H1 (cell line): ENCODE measurements around the gene HECTD4. TPM values are rescaled to one million over a fixed set of nuclear protein-coding genes. Genes with fewer than 3 reads are reported as not detected.

Source experiments
- CTCF ChIA-PET: fragments of 300-600 bp; sonication (Branson Sonifier 250); formaldehyde crosslinking; loops from one replicate; lab custom pipeline; 2021; ENCODE audit not compliant: partially characterized antibody; lab: Charles Lee
- POLR2A ChIA-PET: fragments of 300-600 bp; sonication (Branson Sonifier 250); formaldehyde crosslinking; loops from one replicate; lab custom pipeline; 2021; ENCODE audit warnings: inconsistent platforms; ENCODE audit not compliant: partially characterized antibody; lab: Charles Lee
- DNase-seq, 2 experiments: peaks; one replicate each; pipeline versions ENCODE4 v3.0.0 to v3.0.0-alpha.2; 2010 to 2022; ENCODE audit warnings: low spot score in 2 of 2, low read depth in 1 of 2, mixed read lengths in 1 of 2
- FAIRE-seq: peaks from 2 replicates; lab custom pipeline; 2011; peaks lifted over from hg19 to GRCh38; lab: Jason Lieb, UNC
- H2AFZ ChIP-seq: 2 replicates; pipeline ENCODE4 v1.8.1; 2012; ENCODE audit warnings: low read length, inconsistent platforms
- H2AK5ac ChIP-seq: 2 replicates; pipeline ENCODE4 v1.6.1; 2013; ENCODE audit warnings: low read depth, low read length
- H2BK120ac ChIP-seq: replicated peaks from 2 replicates; pipeline ENCODE3; 2013; ENCODE audit warnings: low read depth, low read length, inconsistent platforms
- H2BK12ac ChIP-seq: 2 replicates; pipeline ENCODE4 v1.6.1; 2013; ENCODE audit warnings: low read depth, low read length
- H2BK15ac ChIP-seq: 2 replicates; pipeline ENCODE4 v1.6.1; 2013; ENCODE audit warnings: low read length
- H2BK20ac ChIP-seq: 2 replicates; pipeline ENCODE4 v1.6.1; 2013; ENCODE audit warnings: low read length
- H2BK5ac ChIP-seq: 2 replicates; pipeline ENCODE4 v1.6.1; 2013; ENCODE audit warnings: low read depth, low read length
- H3K14ac ChIP-seq: 2 replicates; pipeline ENCODE4 v1.6.1; 2013; ENCODE audit warnings: inconsistent platforms; ENCODE audit not compliant: insufficient read length
- H3K18ac ChIP-seq: 2 replicates; pipeline ENCODE4 v1.6.1; 2013; ENCODE audit warnings: low read length; ENCODE audit errors: extremely low read depth
- H3K23ac ChIP-seq: 2 replicates; pipeline ENCODE4 v1.6.1; 2013; ENCODE audit warnings: inconsistent platforms; ENCODE audit not compliant: insufficient read length
- H3K23me2 ChIP-seq: 2 replicates; pipeline ENCODE4 v1.6.1; 2013; ENCODE audit warnings: low read depth, low read length
- H3K27ac ChIP-seq: 2 replicates; pipeline ENCODE4 v1.6.1; 2011; ENCODE audit warnings: low read depth, low read length, inconsistent platforms
- H3K27me3 ChIP-seq, 4 experiments: replicated peaks in 1 of 4; 1 replicate in 1 of 4; 2 replicates in 3 of 4; pipeline versions ENCODE4 v1.6.1 to v1.8.1; 2011 to 2013; ENCODE audit warnings: low read length in 3 of 4, mild to moderate bottlenecking in 3 of 4, inconsistent platforms in 2 of 4, mixed read lengths in 2 of 4, moderate library complexity in 1 of 4; ENCODE audit not compliant: control insufficient read depth in 3 of 4, insufficient read depth in 3 of 4; ENCODE audit errors: extremely low read depth in 1 of 4
- H3K36me3 ChIP-seq, 4 experiments: 2 replicates each; pipeline versions ENCODE4 v1.6.1 to v1.8.1; 2011 to 2013; ENCODE audit warnings: mild to moderate bottlenecking in 4 of 4, low read length in 3 of 4, moderate library complexity in 2 of 4, control low read depth in 1 of 4, inconsistent platforms in 1 of 4; ENCODE audit not compliant: insufficient read depth in 4 of 4, control insufficient read depth in 2 of 4
- H3K4ac ChIP-seq: replicated peaks from 2 replicates; pipeline ENCODE3; 2013; ENCODE audit warnings: low read length, low read depth, mixed read lengths, inconsistent platforms; ENCODE audit not compliant: insufficient read length
- H3K4me1 ChIP-seq, 4 experiments: replicated peaks in 1 of 4; 1 replicate in 1 of 4; 2 replicates in 3 of 4; pipeline versions ENCODE4 v1.6.1 to v1.8.1; 2011 to 2013; ENCODE audit warnings: low read length in 3 of 4, inconsistent platforms in 2 of 4, mixed read lengths in 1 of 4; ENCODE audit not compliant: insufficient read depth in 4 of 4, control insufficient read depth in 3 of 4
- H3K4me2 ChIP-seq, 2 experiments: 2 replicates each; pipeline versions ENCODE4 v1.6.1 to v1.8.1; 2011 to 2013; ENCODE audit warnings: low read depth in 2 of 2, low read length in 2 of 2, control low read depth in 1 of 2, inconsistent platforms in 1 of 2, mild to moderate bottlenecking in 1 of 2; ENCODE audit not compliant: insufficient read depth in 1 of 2
- H3K4me3 ChIP-seq, 4 experiments: fragments of 200-600, 300-600 bp in 1 of 4; sonication (generic), shearing (Covaris generic), sonication (Bioruptor Twin) in 1 of 4; 2 replicates each; pipeline versions ENCODE4 v1.5.1 to v1.8.1; 2011 to 2016; ENCODE audit warnings: low read length in 4 of 4, low read depth in 3 of 4, control low read depth in 2 of 4, inconsistent platforms in 2 of 4, mild to moderate bottlenecking in 2 of 4, mixed read lengths in 1 of 4, moderate library complexity in 1 of 4; ENCODE audit not compliant: insufficient read depth in 2 of 4; ENCODE audit errors: extremely low read depth in 1 of 4
- H3K56ac ChIP-seq: replicated peaks from 2 replicates; pipeline ENCODE3; 2013; ENCODE audit warnings: low read depth, mild to moderate bottlenecking, mixed read lengths, low read length, inconsistent platforms; ENCODE audit not compliant: insufficient read length
- H3K79me1 ChIP-seq: 2 replicates; pipeline ENCODE4 v1.6.1; 2013; ENCODE audit warnings: low read depth, low read length, control low read depth
- H3K79me2 ChIP-seq, 2 experiments: 2 replicates each; pipeline versions ENCODE4 v1.6.1 to v1.8.1; 2012 to 2013; ENCODE audit warnings: low read length in 2 of 2, mild to moderate bottlenecking in 2 of 2, inconsistent platforms in 1 of 2; ENCODE audit not compliant: insufficient read depth in 2 of 2, control insufficient read depth in 1 of 2
- H3K9ac ChIP-seq, 4 experiments: replicated peaks in 1 of 4; 1 replicate in 1 of 4; 2 replicates in 3 of 4; pipeline versions ENCODE4 v1.6.1 to v1.8.1; 2011 to 2013; ENCODE audit warnings: low read depth in 3 of 4, low read length in 3 of 4, control low read depth in 2 of 4, mild to moderate bottlenecking in 2 of 4, moderate library complexity in 2 of 4, inconsistent platforms in 1 of 4; ENCODE audit errors: extremely low read depth in 1 of 4
- H3K9me3 ChIP-seq, 2 experiments: 2 replicates each; pipeline versions ENCODE4 v1.6.1 to v1.8.1; 2012 to 2013; ENCODE audit warnings: mild to moderate bottlenecking in 2 of 2, moderate library complexity in 2 of 2, control low read depth in 1 of 2, inconsistent platforms in 1 of 2, low read depth in 1 of 2, low read length in 1 of 2, mixed read lengths in 1 of 2; ENCODE audit not compliant: insufficient read depth in 2 of 2
- H4K20me1 ChIP-seq, 2 experiments: replicated peaks in 1 of 2; 2 replicates each; pipeline versions ENCODE3 to v1.8.1; 2011 to 2013; ENCODE audit warnings: inconsistent platforms in 2 of 2, low read length in 2 of 2, mild to moderate bottlenecking in 1 of 2; ENCODE audit not compliant: insufficient read depth in 2 of 2, control insufficient read depth in 1 of 2
- H4K5ac ChIP-seq: 2 replicates; pipeline ENCODE4 v1.6.1; 2013; ENCODE audit warnings: low read length, low read depth, mixed read lengths, inconsistent platforms; ENCODE audit not compliant: insufficient read length
- H4K8ac ChIP-seq: 2 replicates; pipeline ENCODE4 v1.8.0; 2013; ENCODE audit warnings: mild to moderate bottlenecking, moderate library complexity, low read length, inconsistent platforms; ENCODE audit not compliant: insufficient read depth; ENCODE audit errors: extremely low read depth
- H4K91ac ChIP-seq: replicated peaks from 2 replicates; pipeline ENCODE3; 2013; ENCODE audit warnings: low read length, mixed read lengths, inconsistent platforms; ENCODE audit not compliant: insufficient read length
- RFX5 ChIP-seq: IDR thresholded peaks from 2 replicates; pipeline ENCODE4 v1.6.1; 2011; ENCODE audit warnings: low read depth, low read length, improper control_type of control experiment, borderline replicate concordance
- WGBS, 2 experiments: shearing (Covaris generic) in 1 of 2; methylation state at CpG; one replicate each; pipeline versions ENCODE4 v1.1.6 to v1.1.7; 2013 to 2015; ENCODE audit warnings: low lambda C conversion rate in 2 of 2, mixed read lengths in 2 of 2, inconsistent platforms in 1 of 2, low coverage in 1 of 2, missing lambda C conversion rate in 1 of 2; ENCODE audit not compliant: insufficient replicate concordance in 2 of 2, insufficient coverage in 1 of 2, insufficient read length in 1 of 2; ENCODE audit errors: extremely low coverage in 1 of 2, missing lambda C conversion rate in 1 of 2; 5-methylcytosine and 5-hydroxymethylcytosine counted together
- polyA plus RNA-seq, 7 experiments: library from polyadenylated mRNA; depleted of rRNA in 3 of 7; stranded (reverse) in 5 of 7; unstranded in 2 of 7; fragments of >200 nt in 5 of 7; fragments of 200-250 nt in 2 of 7; gene quantifications; 1 replicate in 5 of 7; 2 replicates in 1 of 7; 4 replicates in 1 of 7; pipeline versions ENCODE4 v1.2.1 to v1.2.3, GENCODE V29; 2011 to 2013; ENCODE audit warnings: missing spikeins in 2 of 7, mixed read lengths in 2 of 7
- total RNA-seq: library from RNA; stranded (reverse); fragmentation: NEBNext Ultra II Directional; extraction: Animal tissue kit (Norgen Biotek cat#: 25700); gene quantifications from 2 replicates; pipeline ENCODE4 v1.2.1, GENCODE V29; 2021

Gene HECTD4
- total and polyA plus RNA-seq, 2 of the 8 experiments (the other 6 are each of a cell fraction or from before 2014, with no cell fraction given): 6.5 to 33.7 TPM

- H3K18ac ChIP-seq: no peak overlapping the region
- H4K20me1 ChIP-seq: peaks cover 0 to 3% of the 10 kb centered on the region in 2 experiments
- H3K14ac ChIP-seq: no peak overlapping the region
- peaks cover 4 to 27% (median 17%) of the 10 kb centered on the region in 4 experiments; a peak in 7 of 8 replicates for H3K36me3 ChIP-seq
- no peak overlapping the region for H2AK5ac ChIP-seq
- H2BK12ac ChIP-seq: no peak overlapping the region
- no peak overlapping the region for H3K4me3 ChIP-seq
- CTCF ChIA-PET: interaction anchor here (0.7 to 3.8 kb wide), 2 partner anchors 11 to 164 kb away, joined by 3 to 27 read pairs; no protein-coding TSS in a partner anchor
- WGBS, 2 experiments: 97% methylated on average over 7 of the region's 7 CpGs; no CpG with 5 or more reads in 1 of the 2 experiments
- no peak overlapping the region for H2AFZ ChIP-seq
- H3K79me2 ChIP-seq: no peaks in the 10 kb centered on the region
- H3K4me1 ChIP-seq: no peaks in the 10 kb centered on the region
- no peak overlapping the region for H3K4ac ChIP-seq
- H2BK15ac ChIP-seq: no peak overlapping the region
- H3K79me1 ChIP-seq: no peaks in the 10 kb centered on the region
- H3K56ac ChIP-seq: no peak overlapping the region
- no peaks in the 10 kb centered on the region for H3K23me2 ChIP-seq
- H3K27me3 ChIP-seq: no peaks in the 10 kb centered on the region
- no peak overlapping the region for H3K4me2 ChIP-seq
- POLR2A ChIA-PET: interaction anchor here (0.6 to 0.9 kb wide), 3 partner anchors 22 to 195 kb away, joined by 3 read pairs; no protein-coding TSS in a partner anchor
- H4K8ac ChIP-seq: no peak overlapping the region
- H2BK120ac ChIP-seq: no peak overlapping the region
- H3K23ac ChIP-seq: no peak overlapping the region
- DNase-seq: no peak
- no peak for TF ChIP-seq RFX5
- H4K5ac ChIP-seq: no peak overlapping the region
- no peak overlapping the region for H2BK20ac ChIP-seq
- no peak overlapping the region for H4K91ac ChIP-seq
- FAIRE-seq: no peak
- no peak overlapping the region for H3K27ac ChIP-seq
- H3K9ac ChIP-seq: no peak overlapping the region
- H2BK5ac ChIP-seq: no peak overlapping the region
- no peaks in the 10 kb centered on the region for H3K9me3 ChIP-seq
Measured at GRCh38 chr12:112208301-112208910, 173.8 kb downstream of the HECTD4 start.
